Measurements from ENCODE around the gene LGMN.

GRCh38 chr14:92693998-92694795, 54.2 kb downstream of the LGMN start:
- TF ChIP-seq POLR2AphosphoS5 (IDR thresholded peaks at IDR 0.05; ENCODE audit: low read depth, low read length) = no peak
- TF ChIP-seq REST (IDR thresholded peaks at IDR 0.05; ENCODE audit: insufficient read depth in 1 of 2, low read depth in 2 of 2, low read length in 2 of 2) = no peak
- TF ChIP-seq SIN3A (IDR thresholded peaks at IDR 0.05; ENCODE audit: borderline replicate concordance, insufficient read depth, low read length) = no peak

Measured in PFSK-1 (cell line).